Activated T-helper 1 cell treated with anti-CD3 and anti-CD28 coated beads, Interleukin-12 subunit alpha, Interleukin-12 subunit beta, Interleukin-2, Interleukin-4 antibody, amounts not matched to agents 30 ng/mL and 10 ng/mL and 1 ng/mL, durations not matched to agents 14 hours and 24 hours and 36 hours (primary cell): ENCODE data around the gene WDR81. TPM values are rescaled to one million over a fixed set of nuclear protein-coding genes. Genes with fewer than 3 reads are reported as not detected.

Source experiments
- total RNA-seq: library from RNA; stranded (reverse); gene quantifications from 2 replicates; pipeline ENCODE4 v1.2.3, GENCODE V29; 2022

WDR81 gene
- total RNA-seq, 1 donor from 2014 or later: 21.6 TPM

Other genes with a start within 250 kb of the WDR81 start
- 31.1 and 44.0 TPM in 2 replicates for gene MYO1C, start 232.0 kb upstream of the WDR81 start, total RNA-seq
- 23.9 and 24.7 TPM in 2 replicates for gene INPP5K, start 208.1 kb upstream of the WDR81 start, total RNA-seq
- 72.7 and 74.2 TPM in 2 replicates for gene PITPNA, start 161.9 kb upstream of the WDR81 start, total RNA-seq
- gene SLC43A2, start 95.9 kb upstream of the WDR81 start, total RNA-seq: 1.7 and 2.5 TPM in 2 replicates
- gene SCARF1, start 79.0 kb upstream of the WDR81 start, total RNA-seq: 7.3 and 9.3 TPM in 2 replicates
- gene RILP, start 74.8 kb upstream of the WDR81 start, total RNA-seq: 6.8 and 7.4 TPM in 2 replicates
- gene PRPF8, start 39.8 kb upstream of the WDR81 start, total RNA-seq: 405 and 410 TPM in 2 replicates
- 0.12 and 0.13 TPM in 2 replicates for gene TLCD2, start 14.3 kb upstream of the WDR81 start, total RNA-seq
- gene SERPINF2, start 18.2 kb downstream of the WDR81 start, total RNA-seq: 0.12 and 0.41 TPM in 2 replicates
- gene SERPINF1, start 37.4 kb downstream of the WDR81 start, total RNA-seq: not detected in 2 replicates
- gene SMYD4, start 105.2 kb downstream of the WDR81 start, total RNA-seq: 28.4 and 33.4 TPM in 2 replicates
- gene RPA1, start 105.3 kb downstream of the WDR81 start, total RNA-seq: 266 and 269 TPM in 2 replicates